IPS-20b (cell line): ENCODE measurements around the gene GPRIN3.

Experiments
- H3K27ac ChIP-seq: one replicate; pipeline ENCODE4 v1.5.1; 2013; ENCODE audit warnings: low read length
- H3K27me3 ChIP-seq: 2 replicates; pipeline ENCODE4 v1.6.1; 2013; ENCODE audit warnings: mild to moderate bottlenecking, low read length, inconsistent platforms; ENCODE audit not compliant: insufficient read depth
- H3K36me3 ChIP-seq: 2 replicates; pipeline ENCODE4 v1.6.1; 2013; ENCODE audit warnings: low read depth, mild to moderate bottlenecking, inconsistent platforms, low read length, moderate library complexity; ENCODE audit not compliant: insufficient read depth
- H3K4me1 ChIP-seq: 2 replicates; pipeline ENCODE4 v1.6.1; 2013; ENCODE audit warnings: mild to moderate bottlenecking, control low read depth, inconsistent platforms, low read length, moderate library complexity; ENCODE audit not compliant: insufficient read depth
- H3K4me3 ChIP-seq: 2 replicates; pipeline ENCODE4 v1.5.1; 2013; ENCODE audit warnings: mild to moderate bottlenecking, low read length, inconsistent platforms
- H3K9ac ChIP-seq: 2 replicates; pipeline ENCODE4 v1.6.1; 2013; ENCODE audit warnings: low read depth, mild to moderate bottlenecking, inconsistent platforms, low read length, moderate library complexity
- H3K9me3 ChIP-seq: 2 replicates; pipeline ENCODE4 v1.6.1; 2013; ENCODE audit warnings: mild to moderate bottlenecking, low read depth, low read length, inconsistent platforms; ENCODE audit not compliant: insufficient read depth

Gene GPRIN3

GRCh38 chr4:89299153-89299791, 8.3 kb downstream of the GPRIN3 start:
- Histone ChIP-seq H3K9me3 (no peaks in the 10 kb centered on the region), H3K4me3 (no peak overlapping the region), H3K36me3 (no peaks in the 10 kb centered on the region), H3K9ac (no peak overlapping the region), H3K27me3 (no peaks in the 10 kb centered on the region), H3K4me1 (no peaks in the 10 kb centered on the region), H3K27ac (no peak overlapping the region)

GRCh38 chr4:89298788-89299152, 8.8 kb downstream of the GPRIN3 start:
- Histone ChIP-seq H3K36me3 (no peaks in the 10 kb centered on the region), H3K27me3 (no peaks in the 10 kb centered on the region), H3K9me3 (no peaks in the 10 kb centered on the region), H3K9ac (no peak overlapping the region), H3K27ac (no peak overlapping the region), H3K4me1 (no peaks in the 10 kb centered on the region), H3K4me3 (no peak overlapping the region)

GRCh38 chr4:89298155-89298554, 9.4 kb downstream of the GPRIN3 start:
- no peaks in the 10 kb centered on the region for H3K4me1 ChIP-seq
- H3K9ac ChIP-seq, result no peak overlapping the region
- no peak overlapping the region for H3K4me3 ChIP-seq
- no peaks in the 10 kb centered on the region for H3K27me3 ChIP-seq
- no peaks in the 10 kb centered on the region for H3K36me3 ChIP-seq
- H3K27ac ChIP-seq, result no peak overlapping the region
- H3K9me3 ChIP-seq, result no peaks in the 10 kb centered on the region

- no peaks in the 10 kb centered on the region for H3K4me1 ChIP-seq
Measured at GRCh38 chr4:89296896-89297295, 10.7 kb downstream of the GPRIN3 start.

GRCh38 chr4:89296399-89296798, 11.2 kb downstream of the GPRIN3 start:
- Histone ChIP-seq H3K36me3 (no peaks in the 10 kb centered on the region), H3K9me3 (peaks cover 7% of the 10 kb centered on the region; the same call in 1 of the 2 replicates), H3K4me3 (no peak overlapping the region), H3K4me1 (no peaks in the 10 kb centered on the region), H3K9ac (no peak overlapping the region), H3K27me3 (no peaks in the 10 kb centered on the region), H3K27ac (no peak overlapping the region)

More at GRCh38 chr4:89296896-89297295, 10.7 kb downstream of the GPRIN3 start:
- Histone ChIP-seq H3K4me3 (no peak overlapping the region), H3K27me3 (no peaks in the 10 kb centered on the region), H3K36me3 (no peaks in the 10 kb centered on the region), H3K27ac (no peak overlapping the region), H3K9ac (no peak overlapping the region), H3K9me3 (peaks cover 2% of the 10 kb centered on the region; the same call in 1 of the 2 replicates)

- no peaks in the 10 kb centered on the region for H3K4me1 ChIP-seq
- H3K9ac ChIP-seq, result no peak overlapping the region
Measured at GRCh38 chr4:89295415-89295927, 12.1 kb downstream of the GPRIN3 start.

GRCh38 chr4:89294573-89295269, 12.9 kb downstream of the GPRIN3 start:
- no peak overlapping the region for H3K9ac ChIP-seq
- H3K27ac ChIP-seq, result no peak overlapping the region
- H3K27me3 ChIP-seq, result no peaks in the 10 kb centered on the region
- H3K4me1 ChIP-seq, result no peaks in the 10 kb centered on the region
- H3K9me3 ChIP-seq, result peaks cover 10% of the 10 kb centered on the region; the same call in 1 of the 2 replicates
- H3K4me3 ChIP-seq, result no peak overlapping the region
- no peaks in the 10 kb centered on the region for H3K36me3 ChIP-seq

More at GRCh38 chr4:89295415-89295927, 12.1 kb downstream of the GPRIN3 start:
- no peak overlapping the region for H3K27ac ChIP-seq
- H3K4me3 ChIP-seq, result no peak overlapping the region
- H3K9me3 ChIP-seq, result peaks cover 10% of the 10 kb centered on the region; the same call in 1 of the 2 replicates
- H3K36me3 ChIP-seq, result no peaks in the 10 kb centered on the region
- H3K27me3 ChIP-seq, result no peaks in the 10 kb centered on the region

- Histone ChIP-seq H3K27ac (no peak overlapping the region), H3K4me1 (no peaks in the 10 kb centered on the region), H3K9me3 (peaks cover 10% of the 10 kb centered on the region; the same call in 1 of the 2 replicates), H3K27me3 (no peaks in the 10 kb centered on the region), H3K4me3 (no peak overlapping the region), H3K9ac (no peak overlapping the region), H3K36me3 (no peaks in the 10 kb centered on the region)
Measured at GRCh38 chr4:89293299-89293698, 14.3 kb downstream of the GPRIN3 start.

GRCh38 chr4:89290727-89291516, 16.7 kb downstream of the GPRIN3 start:
- no peaks in the 10 kb centered on the region for H3K36me3 ChIP-seq
- no peaks in the 10 kb centered on the region for H3K27me3 ChIP-seq
- peaks cover 10% of the 10 kb centered on the region; the same call in 1 of the 2 replicates for H3K9me3 ChIP-seq
- no peaks in the 10 kb centered on the region for H3K4me1 ChIP-seq
- no peak overlapping the region for H3K27ac ChIP-seq
- no peak overlapping the region for H3K4me3 ChIP-seq
- H3K9ac ChIP-seq, result no peak overlapping the region

GRCh38 chr4:89289312-89289711, 18.3 kb downstream of the GPRIN3 start:
- no peak overlapping the region for H3K9ac ChIP-seq
- H3K4me3 ChIP-seq, result no peak overlapping the region
- no peak overlapping the region for H3K27ac ChIP-seq
- H3K36me3 ChIP-seq, result no peaks in the 10 kb centered on the region
- peaks cover 10% of the 10 kb centered on the region; the same call in 1 of the 2 replicates for H3K9me3 ChIP-seq
- no peaks in the 10 kb centered on the region for H3K27me3 ChIP-seq
- H3K4me1 ChIP-seq, result no peaks in the 10 kb centered on the region; the same call in 1 of the 2 replicates

GRCh38 chr4:89288430-89288829, 19.2 kb downstream of the GPRIN3 start:
- Histone ChIP-seq H3K36me3 (no peaks in the 10 kb centered on the region), H3K9ac (no peak overlapping the region), H3K27me3 (no peaks in the 10 kb centered on the region), H3K9me3 (peaks cover 10% of the 10 kb centered on the region; the same call in 1 of the 2 replicates), H3K4me3 (no peak overlapping the region), H3K4me1 (no peaks in the 10 kb centered on the region; the same call in 1 of the 2 replicates), H3K27ac (no peak overlapping the region)
